HepG2 (cell line): ENCODE results near the gene TCEANC2. TPM values are rescaled to one million over a fixed set of nuclear protein-coding genes. Genes with fewer than 3 reads are reported as not detected.

Experiments used
- BHLHE40 ChIP-seq: IDR thresholded peaks from 2 replicates; pipeline ENCODE4 v1.6.1; 2011; ENCODE audit warnings: low read length, improper control_type of control experiment
- GTF2F1 ChIP-seq: fragments of 150-350 bp; IDR thresholded peaks from 2 replicates; pipeline ENCODE4 v1.6.1; 2014; ENCODE audit warnings: low read length
- HDAC1 ChIP-seq: sonication (generic); formaldehyde crosslinking; IDR thresholded peaks from 2 replicates; pipeline ENCODE4 v1.5.1; 2020; ENCODE audit warnings: mild to moderate bottlenecking, missing genetic modification reagents
- IRF2 ChIP-seq: IDR thresholded peaks from 2 replicates; pipeline ENCODE4 v1.6.1; 2018; ENCODE audit warnings: missing genetic modification reagents, missing compliant biosample characterization
- KLF11 ChIP-seq: IDR thresholded peaks from 2 replicates; pipeline ENCODE4 v1.6.1; 2016; ENCODE audit warnings: missing compliant biosample characterization
- MAZ ChIP-seq, 2 experiments: sonication (generic) in 1 of 2; formaldehyde crosslinking in 1 of 2; IDR thresholded peaks; 2 replicates each; pipeline versions ENCODE4 v1.5.0 to v1.6.1; 2012 to 2020; ENCODE audit warnings: low read depth in 2 of 2, mild to moderate bottlenecking in 2 of 2, borderline replicate concordance in 1 of 2, improper control_type of control experiment in 1 of 2, low read length in 1 of 2, missing genetic modification reagents in 1 of 2, moderate library complexity in 1 of 2
- REPIN1 ChIP-seq: sonication (generic); formaldehyde crosslinking; IDR thresholded peaks from 2 replicates; pipeline ENCODE4 v1.8.0; 2022; ENCODE audit warnings: missing genetic modification reagents, low read depth, mild to moderate bottlenecking, borderline replicate concordance
- SOX6 ChIP-seq, 2 experiments: fragments of 450-650 bp in 1 of 2; sonication (generic) in 1 of 2; formaldehyde crosslinking in 1 of 2; IDR thresholded peaks; 2 replicates each; pipeline versions ENCODE4 v1.4.0 to v1.6.1; 2017 to 2020; ENCODE audit warnings: antibody characterized with exemption in 1 of 2, mild to moderate bottlenecking in 1 of 2, missing genetic modification reagents in 1 of 2
- SRY ChIP-seq: sonication (generic); formaldehyde crosslinking; IDR thresholded peaks from 2 replicates; pipeline ENCODE4 v1.8.0; 2022; ENCODE audit warnings: mild to moderate bottlenecking, missing genetic modification reagents
- THAP11 ChIP-seq: IDR thresholded peaks from 2 replicates; pipeline ENCODE4 v1.6.1; 2016; ENCODE audit warnings: missing biosample characterization, missing genetic modification reagents
- ZC3H13 ChIP-seq: sonication (generic); formaldehyde crosslinking; IDR thresholded peaks from 2 replicates; pipeline ENCODE4 v1.8.1; 2023; ENCODE audit warnings: mild to moderate bottlenecking, missing genetic modification reagents, moderate library complexity
- ZNF224 ChIP-seq: sonication (generic); formaldehyde crosslinking; IDR thresholded peaks from 2 replicates; pipeline ENCODE4 v1.5.0; 2020; ENCODE audit warnings: mild to moderate bottlenecking, missing genetic modification reagents
- ZNF256 ChIP-seq: sonication (generic); formaldehyde crosslinking; conservative IDR thresholded peaks from 2 replicates; pipeline ENCODE4 v1.4.0; 2020; ENCODE audit warnings: missing genetic modification reagents
- polyA plus RNA-seq, 8 experiments: library from polyadenylated mRNA; depleted of rRNA in 3 of 8; stranded (reverse) in 7 of 8; unstranded in 1 of 8; fragments of >200 nt; fragmentation: Illumina TruSeq in 4 of 8; extraction: Trizol in 4 of 8; gene quantifications; 2 replicates each; pipeline versions ENCODE4 v1.2.1 to v1.2.3, GENCODE V29; 2011 to 2016; ENCODE audit warnings: low read depth in 4 of 8, missing spikeins in 1 of 8, mixed read lengths in 1 of 8; ENCODE audit not compliant: insufficient read depth in 1 of 8
- total RNA-seq, 5 experiments: library from RNA; depleted of rRNA; stranded (reverse); fragments of >200 nt; fragmentation: Illumina TruSeq; extraction: Trizol; gene quantifications; 2 replicates each; pipeline ENCODE4 v1.2.3, GENCODE V29; 2016; ENCODE audit warnings: low read depth in 1 of 5
- TF ChIP-seq, protein P1 (sequence below): sonication (generic); formaldehyde crosslinking; IDR thresholded peaks from 2 replicates; pipeline ENCODE4 v1.4.0; 2020; ENCODE audit warnings: mild to moderate bottlenecking, missing genetic modification reagents
- TF ChIP-seq, protein P2 (sequence below): sonication (generic); formaldehyde crosslinking; IDR thresholded peaks from 2 replicates; pipeline ENCODE4 v1.4.0; 2020; ENCODE audit warnings: low read depth, missing genetic modification reagents
- TF ChIP-seq, protein P3 (sequence below): sonication (generic); formaldehyde crosslinking; IDR thresholded peaks from 2 replicates; pipeline ENCODE4 v1.4.0; 2020; ENCODE audit warnings: mild to moderate bottlenecking, missing genetic modification reagents

Gene TCEANC2
- total and polyA plus RNA-seq, 2 of the 13 experiments (the other 11 are each of a cell fraction or from before 2014, with no cell fraction given): 3.8 to 5.0 TPM

GRCh38 chr1:54121482-54122134 lies 68.2 kb downstream of the TCEANC2 start (continued):
- TF ChIP-seq, protein P1, sequence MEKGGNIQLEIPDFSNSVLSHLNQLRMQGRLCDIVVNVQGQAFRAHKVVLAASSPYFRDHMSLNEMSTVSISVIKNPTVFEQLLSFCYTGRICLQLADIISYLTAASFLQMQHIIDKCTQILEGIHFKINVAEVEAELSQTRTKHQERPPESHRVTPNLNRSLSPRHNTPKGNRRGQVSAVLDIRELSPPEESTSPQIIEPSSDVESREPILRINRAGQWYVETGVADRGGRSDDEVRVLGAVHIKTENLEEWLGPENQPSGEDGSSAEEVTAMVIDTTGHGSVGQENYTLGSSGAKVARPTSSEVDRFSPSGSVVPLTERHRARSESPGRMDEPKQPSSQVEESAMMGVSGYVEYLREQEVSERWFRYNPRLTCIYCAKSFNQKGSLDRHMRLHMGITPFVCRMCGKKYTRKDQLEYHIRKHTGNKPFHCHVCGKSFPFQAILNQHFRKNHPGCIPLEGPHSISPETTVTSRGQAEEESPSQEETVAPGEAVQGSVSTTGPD (CRISPR knock-in tag): peak; percentile 45; the same call in 1 of the 2 replicates
- TF ChIP-seq REPIN1 (CRISPR knock-in tag) (peak; percentile 45; the same call in 1 of the 2 replicates), ZNF256 (no peak), GTF2F1 (no peak), ZNF224 (CRISPR knock-in tag) (0 out of 2 replicates have a peak, but pooled peaks have one; percentile 31), KLF11 (no peak), MAZ (IDR thresholded peaks at IDR 0.05; ENCODE audit: borderline replicate concordance, low read depth, low read length) (0 out of 2 replicates have a peak, but pooled peaks have one; percentile 20), MAZ (CRISPR knock-in tag; IDR thresholded peaks at IDR 0.05; ENCODE audit: low read depth) (peak; percentile 40; the same call in 1 of the 2 replicates), HDAC1 (peak; percentile 62), BHLHE40 (0 out of 2 replicates have a peak, but pooled peaks have one; percentile 6), ZC3H13 (CRISPR knock-in tag) (no peak), SRY (CRISPR knock-in tag) (0 out of 2 replicates have a peak, but pooled peaks have one; percentile 52), SOX6 (IDR thresholded peaks at IDR 0.05) (no peak), SOX6 (CRISPR knock-in tag; IDR thresholded peaks at IDR 0.05) (peak; percentile 65), IRF2 (CRISPR knock-in tag) (0 out of 2 replicates have a peak, but pooled peaks have one; percentile 45), THAP11 (peak; percentile 42; the same call in 1 of the 2 replicates)
- TF ChIP-seq, protein P2, sequence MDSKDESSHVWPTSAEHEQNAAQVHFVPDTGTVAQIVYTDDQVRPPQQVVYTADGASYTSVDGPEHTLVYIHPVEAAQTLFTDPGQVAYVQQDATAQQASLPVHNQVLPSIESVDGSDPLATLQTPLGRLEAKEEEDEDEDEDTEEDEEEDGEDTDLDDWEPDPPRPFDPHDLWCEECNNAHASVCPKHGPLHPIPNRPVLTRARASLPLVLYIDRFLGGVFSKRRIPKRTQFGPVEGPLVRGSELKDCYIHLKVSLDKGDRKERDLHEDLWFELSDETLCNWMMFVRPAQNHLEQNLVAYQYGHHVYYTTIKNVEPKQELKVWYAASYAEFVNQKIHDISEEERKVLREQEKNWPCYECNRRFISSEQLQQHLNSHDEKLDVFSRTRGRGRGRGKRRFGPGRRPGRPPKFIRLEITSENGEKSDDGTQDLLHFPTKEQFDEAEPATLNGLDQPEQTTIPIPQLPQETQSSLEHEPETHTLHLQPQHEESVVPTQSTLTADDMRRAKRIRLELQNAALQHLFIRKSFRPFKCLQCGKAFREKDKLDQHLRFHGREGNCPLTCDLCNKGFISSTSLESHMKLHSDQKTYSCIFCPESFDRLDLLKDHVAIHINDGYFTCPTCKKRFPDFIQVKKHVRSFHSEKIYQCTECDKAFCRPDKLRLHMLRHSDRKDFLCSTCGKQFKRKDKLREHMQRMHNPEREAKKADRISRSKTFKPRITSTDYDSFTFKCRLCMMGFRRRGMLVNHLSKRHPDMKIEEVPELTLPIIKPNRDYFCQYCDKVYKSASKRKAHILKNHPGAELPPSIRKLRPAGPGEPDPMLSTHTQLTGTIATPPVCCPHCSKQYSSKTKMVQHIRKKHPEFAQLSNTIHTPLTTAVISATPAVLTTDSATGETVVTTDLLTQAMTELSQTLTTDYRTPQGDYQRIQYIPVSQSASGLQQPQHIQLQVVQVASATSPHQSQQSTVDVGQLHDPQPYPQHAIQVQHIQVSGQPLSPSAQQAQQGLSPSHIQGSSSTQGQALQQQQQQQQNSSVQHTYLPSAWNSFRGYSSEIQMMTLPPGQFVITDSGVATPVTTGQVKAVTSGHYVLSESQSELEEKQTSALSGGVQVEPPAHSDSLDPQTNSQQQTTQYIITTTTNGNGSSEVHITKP (CRISPR knock-in tag): 0 out of 2 replicates have a peak, but pooled peaks have one; percentile 49
- TF ChIP-seq, protein P3, sequence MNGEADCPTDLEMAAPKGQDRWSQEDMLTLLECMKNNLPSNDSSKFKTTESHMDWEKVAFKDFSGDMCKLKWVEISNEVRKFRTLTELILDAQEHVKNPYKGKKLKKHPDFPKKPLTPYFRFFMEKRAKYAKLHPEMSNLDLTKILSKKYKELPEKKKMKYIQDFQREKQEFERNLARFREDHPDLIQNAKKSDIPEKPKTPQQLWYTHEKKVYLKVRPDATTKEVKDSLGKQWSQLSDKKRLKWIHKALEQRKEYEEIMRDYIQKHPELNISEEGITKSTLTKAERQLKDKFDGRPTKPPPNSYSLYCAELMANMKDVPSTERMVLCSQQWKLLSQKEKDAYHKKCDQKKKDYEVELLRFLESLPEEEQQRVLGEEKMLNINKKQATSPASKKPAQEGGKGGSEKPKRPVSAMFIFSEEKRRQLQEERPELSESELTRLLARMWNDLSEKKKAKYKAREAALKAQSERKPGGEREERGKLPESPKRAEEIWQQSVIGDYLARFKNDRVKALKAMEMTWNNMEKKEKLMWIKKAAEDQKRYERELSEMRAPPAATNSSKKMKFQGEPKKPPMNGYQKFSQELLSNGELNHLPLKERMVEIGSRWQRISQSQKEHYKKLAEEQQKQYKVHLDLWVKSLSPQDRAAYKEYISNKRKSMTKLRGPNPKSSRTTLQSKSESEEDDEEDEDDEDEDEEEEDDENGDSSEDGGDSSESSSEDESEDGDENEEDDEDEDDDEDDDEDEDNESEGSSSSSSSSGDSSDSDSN: peak; percentile 52; the same call in 1 of the 2 replicates
- TF ChIP-seq, all 625 proteins: peak for 79
